ENCODE measurements around the gene OR6S1. TPM values are rescaled to one million over a fixed set of nuclear protein-coding genes. Genes with fewer than 3 reads are reported as not detected.

The OR6S1 gene
- total RNA-seq, 3 donors from 2014 or later (not counting 1 experiment from before 2014, with no cell fraction given) = not detected

DNA sequence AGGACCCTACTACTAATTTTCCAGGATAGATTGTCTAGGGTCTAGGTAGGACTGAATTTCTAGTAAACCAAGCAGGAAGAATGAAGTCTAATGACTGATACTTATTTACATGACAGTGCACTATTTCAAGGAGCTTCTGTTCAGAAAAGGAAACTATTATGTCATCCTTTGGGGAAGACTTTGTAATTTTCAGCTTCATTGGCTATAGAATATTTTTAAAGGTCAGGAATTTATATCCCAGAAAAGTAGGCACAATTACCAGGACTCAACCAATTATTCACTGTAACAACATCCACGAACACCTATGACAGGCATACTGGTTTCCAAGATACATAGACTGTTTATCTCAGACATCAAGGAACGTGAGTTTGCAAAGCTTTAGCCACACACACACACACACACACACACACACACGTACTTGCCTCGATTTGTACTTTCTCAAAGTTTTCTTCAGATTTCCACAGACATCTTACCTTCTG is 23.2 kb downstream of the OR6S1 start:
- no peaks in the 10 kb centered on the region for H3K36me3 ChIP-seq (ENCODE audit: control insufficient read depth, insufficient read depth, low read length)
- H3K9me3 ChIP-seq (ENCODE audit: control insufficient read depth, insufficient read depth, low read length) = no peaks in the 10 kb centered on the region
- ATAC-seq (no peak), DNase-seq (no peak)
- no peaks in the 10 kb centered on the region for H3K27me3 ChIP-seq (ENCODE audit: control insufficient read depth, insufficient read depth, low read length)
- Mint-ChIP-seq H3K27me3 (ENCODE audit: low read depth in 2 of 2) (peaks cover 13 to 19% of the 10 kb centered on the region in 2 donors), H3K4me1 (peaks cover 25 to 47% of the 10 kb centered on the region in 2 donors), H3K9me3 (no peaks in the 10 kb centered on the region), H3K36me3 (no peaks in the 10 kb centered on the region), H3K27ac (peak overlapping the region in 1 of 2 donors; percentile 89), H3K4me3 (no peak overlapping the region)
- intact Hi-C loops (cut with micrococcal nuclease) = no loop called here
- peaks cover 28% of the 10 kb centered on the region for H3K4me1 ChIP-seq (ENCODE audit: control insufficient read depth, insufficient read depth, low read length)
- H3K27ac ChIP-seq (ENCODE audit: low read length) = no peak overlapping the region
- no peak for TF ChIP-seq CTCF (IDR thresholded peaks at IDR 0.05)
- 64% methylated on average over 4 of the region's 4 CpGs for WGBS (ENCODE audit: insufficient coverage)
- H3K4me3 ChIP-seq (ENCODE audit: low read length) = no peak overlapping the region

- no peak overlapping the region for H3K4me3 Mint-ChIP-seq
- ATAC-seq (peak in 1 of 3 donors; percentile 24), DNase-seq (no peak)
- H3K4me1 Mint-ChIP-seq = peaks cover 15 to 37% of the 10 kb centered on the region in 2 donors
- intact Hi-C loops (cut with micrococcal nuclease) = no loop called here
- H3K9me3 Mint-ChIP-seq = no peaks in the 10 kb centered on the region
- peaks cover 5 to 10% of the 10 kb centered on the region in 2 donors for H3K27me3 Mint-ChIP-seq (ENCODE audit: low read depth in 2 of 2)
- WGBS (ENCODE audit: insufficient coverage) = 77% methylated on average over 10 of the region's 12 CpGs
- Histone ChIP-seq H3K27ac (ENCODE audit: low read length) (no peak overlapping the region), H3K36me3 (ENCODE audit: control insufficient read depth, insufficient read depth, low read length) (no peaks in the 10 kb centered on the region), H3K27me3 (ENCODE audit: control insufficient read depth, insufficient read depth, low read length) (no peaks in the 10 kb centered on the region), H3K4me1 (ENCODE audit: control insufficient read depth, insufficient read depth, low read length) (peaks cover 19% of the 10 kb centered on the region), H3K4me3 (ENCODE audit: low read length) (no peak overlapping the region), H3K9me3 (ENCODE audit: control insufficient read depth, insufficient read depth, low read length) (no peaks in the 10 kb centered on the region)
- no peaks in the 10 kb centered on the region for H3K36me3 Mint-ChIP-seq
- H3K27ac Mint-ChIP-seq = peak overlapping the region in 1 of 2 donors; percentile 89
- no peak for TF ChIP-seq CTCF (IDR thresholded peaks at IDR 0.05)
Measured at GRCh38 chr14:20617138-20618003, 24.1 kb downstream of the OR6S1 start.

DNA sequence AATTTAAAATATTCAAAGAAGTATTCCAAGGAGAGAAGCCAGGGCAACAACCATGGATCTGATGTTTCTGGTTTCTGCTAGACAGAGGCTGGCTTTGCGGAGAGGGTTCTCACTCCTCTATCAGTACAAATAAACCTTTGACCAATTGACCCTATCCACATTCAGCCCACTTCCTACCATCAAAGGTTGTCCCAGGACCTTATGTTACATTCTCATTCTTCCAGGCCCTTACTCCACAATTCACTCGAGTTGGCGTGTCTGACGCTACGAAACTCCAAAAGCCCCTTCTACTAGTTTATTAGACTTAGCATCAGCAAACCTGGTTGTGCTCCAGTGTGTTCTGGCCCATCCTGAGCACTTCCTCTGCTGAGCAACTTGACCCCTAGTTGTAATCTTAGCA is 25.5 kb downstream of the OR6S1 start:
- no peak for TF ChIP-seq CTCF (IDR thresholded peaks at IDR 0.05)
- H3K27me3 Mint-ChIP-seq (ENCODE audit: low read depth in 2 of 2) = no peaks in the 10 kb centered on the region
- H3K4me3 ChIP-seq (ENCODE audit: low read length) = no peak overlapping the region
- H3K4me1 ChIP-seq (ENCODE audit: control insufficient read depth, insufficient read depth, low read length) = peaks cover 17% of the 10 kb centered on the region
- no peaks in the 10 kb centered on the region for H3K9me3 Mint-ChIP-seq
- H3K4me1 Mint-ChIP-seq = peaks cover 14 to 28% of the 10 kb centered on the region in 2 donors
- DNase-seq (no peak), ATAC-seq (no peak)
- no peaks in the 10 kb centered on the region for H3K27me3 ChIP-seq (ENCODE audit: control insufficient read depth, insufficient read depth, low read length)
- H3K36me3 ChIP-seq (ENCODE audit: control insufficient read depth, insufficient read depth, low read length) = no peaks in the 10 kb centered on the region
- H3K27ac ChIP-seq (ENCODE audit: low read length) = no peak overlapping the region
- H3K9me3 ChIP-seq (ENCODE audit: control insufficient read depth, insufficient read depth, low read length) = no peaks in the 10 kb centered on the region
- no peaks in the 10 kb centered on the region for H3K36me3 Mint-ChIP-seq
- 92% methylated on average over 5 of the region's 5 CpGs for WGBS (ENCODE audit: insufficient coverage)
- intact Hi-C loops (cut with micrococcal nuclease) = no loop called here
- no peak overlapping the region for H3K4me3 Mint-ChIP-seq
- H3K27ac Mint-ChIP-seq = no peak overlapping the region

Data from natural killer cell (primary cell).